HEK293T (cell line): ENCODE data around the gene DNAH9.

Source experiments
- BHLHE40 ChIP-seq: fragments of 450-650 bp; IDR thresholded peaks from 2 replicates; pipeline ENCODE4 v1.6.1; 2016; ENCODE audit warnings: mild to moderate bottlenecking, moderate library complexity, borderline replicate concordance
- ELF4 ChIP-seq: fragments of 450-650 bp; IDR thresholded peaks from 2 replicates; pipeline ENCODE4 v1.6.1; 2017; ENCODE audit warnings: antibody characterized with exemption
- FOXA1 ChIP-seq: fragments of 450-650 bp; IDR thresholded peaks from 2 replicates; pipeline ENCODE4 v1.6.1; 2016; ENCODE audit warnings: mild to moderate bottlenecking
- FOXK2 ChIP-seq: fragments of 450-650 bp; IDR thresholded peaks from 2 replicates; pipeline ENCODE4 v1.6.1; 2016; ENCODE audit warnings: mild to moderate bottlenecking
- FOXM1 ChIP-seq: fragments of 450-650 bp; IDR thresholded peaks from 2 replicates; pipeline ENCODE4 v1.6.1; 2017; ENCODE audit warnings: mild to moderate bottlenecking, borderline replicate concordance
- L3MBTL2 ChIP-seq: fragments of 450-650 bp; conservative IDR thresholded peaks from 2 replicates; pipeline ENCODE4 v1.6.1; 2016; ENCODE audit warnings: mild to moderate bottlenecking
- LEF1 ChIP-seq: fragments of 450-650 bp; IDR thresholded peaks from 2 replicates; pipeline ENCODE4 v1.6.1; 2017; ENCODE audit warnings: mild to moderate bottlenecking, borderline replicate concordance
- NFRKB ChIP-seq: fragments of 450-650 bp; IDR thresholded peaks from 2 replicates; pipeline ENCODE4 v1.6.1; 2016; ENCODE audit warnings: mild to moderate bottlenecking, moderate library complexity
- PKNOX1 ChIP-seq: fragments of 450-650 bp; IDR thresholded peaks from 2 replicates; pipeline ENCODE4 v1.6.1; 2016
- SP1 ChIP-seq: fragments of 450-650 bp; IDR thresholded peaks from 2 replicates; pipeline ENCODE4 v1.6.1; 2017
- SUZ12 ChIP-seq: fragments of 450-650 bp; IDR thresholded peaks from 2 replicates; pipeline ENCODE4 v1.6.1; 2016; ENCODE audit warnings: mild to moderate bottlenecking
- TARDBP ChIP-seq: fragments of 450-650 bp; IDR thresholded peaks from 2 replicates; pipeline ENCODE4 v1.6.1; 2016
- ZNF384 ChIP-seq: fragments of 450-650 bp; IDR thresholded peaks from 2 replicates; pipeline ENCODE4 v1.6.1; 2016

- TF ChIP-seq NFRKB (no peak), SP1 (no peak), PKNOX1 (no peak), ZNF384 (no peak), FOXK2 (no peak), FOXA1 (no peak), LEF1 (no peak), SUZ12 (no peak), TARDBP (no peak), L3MBTL2 (no peak), ELF4 (no peak), BHLHE40 (no peak), FOXM1 (no peak)
These were observed 40.5 kb downstream of the DNAH9 start for GRCh38 chr17:11638700-11639265.
